ENCODE measurements around the gene WDPCP. TPM values are rescaled to one million over a fixed set of nuclear protein-coding genes. Genes with fewer than 3 reads are reported as not detected.
A peak's percentile ranks its signal among the peaks of the same experiment; 100 is the strongest.

Gene WDPCP
- total and polyA plus RNA-seq, 12 donors = 2.7 to 14.6 (median 9.3) TPM

DNA sequence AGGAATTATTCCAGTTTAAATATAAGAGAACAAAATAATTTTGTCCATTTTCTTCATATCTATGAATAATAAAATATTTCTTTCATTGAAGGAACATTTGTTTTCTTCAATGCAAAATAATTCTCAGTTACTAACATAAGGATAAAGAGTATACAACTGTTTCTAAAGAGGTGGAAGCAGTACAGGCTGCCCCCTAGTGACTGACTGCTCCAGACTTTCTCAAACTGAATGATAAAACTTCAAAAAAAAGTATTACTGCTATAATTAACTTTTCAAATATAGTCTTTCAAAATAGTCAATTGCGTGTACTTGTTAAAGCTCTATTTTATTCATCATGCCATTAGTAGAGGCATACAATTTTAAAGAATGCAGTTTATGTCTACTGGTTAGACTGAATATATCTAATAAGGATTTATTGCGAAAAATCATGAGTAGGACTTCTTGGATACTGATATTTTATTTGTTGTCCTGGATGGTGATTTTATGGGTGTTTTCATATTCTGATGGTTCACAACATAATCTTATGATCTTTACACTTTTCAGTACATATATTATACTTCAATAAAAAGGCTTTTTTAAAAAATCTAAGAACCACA, 100.1 kb downstream of the WDPCP start:
- no peak for TF ChIP-seq POLR2A (IDR thresholded peaks at IDR 0.05)
- TF ChIP-seq, protein P1, sequence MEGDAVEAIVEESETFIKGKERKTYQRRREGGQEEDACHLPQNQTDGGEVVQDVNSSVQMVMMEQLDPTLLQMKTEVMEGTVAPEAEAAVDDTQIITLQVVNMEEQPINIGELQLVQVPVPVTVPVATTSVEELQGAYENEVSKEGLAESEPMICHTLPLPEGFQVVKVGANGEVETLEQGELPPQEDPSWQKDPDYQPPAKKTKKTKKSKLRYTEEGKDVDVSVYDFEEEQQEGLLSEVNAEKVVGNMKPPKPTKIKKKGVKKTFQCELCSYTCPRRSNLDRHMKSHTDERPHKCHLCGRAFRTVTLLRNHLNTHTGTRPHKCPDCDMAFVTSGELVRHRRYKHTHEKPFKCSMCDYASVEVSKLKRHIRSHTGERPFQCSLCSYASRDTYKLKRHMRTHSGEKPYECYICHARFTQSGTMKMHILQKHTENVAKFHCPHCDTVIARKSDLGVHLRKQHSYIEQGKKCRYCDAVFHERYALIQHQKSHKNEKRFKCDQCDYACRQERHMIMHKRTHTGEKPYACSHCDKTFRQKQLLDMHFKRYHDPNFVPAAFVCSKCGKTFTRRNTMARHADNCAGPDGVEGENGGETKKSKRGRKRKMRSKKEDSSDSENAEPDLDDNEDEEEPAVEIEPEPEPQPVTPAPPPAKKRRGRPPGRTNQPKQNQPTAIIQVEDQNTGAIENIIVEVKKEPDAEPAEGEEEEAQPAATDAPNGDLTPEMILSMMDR (IDR thresholded peaks at IDR 0.05) = peak; percentile 32 to 77 (median 51)
- DNase-seq = peak; percentile 15 to 66 (median 24)

DNA sequence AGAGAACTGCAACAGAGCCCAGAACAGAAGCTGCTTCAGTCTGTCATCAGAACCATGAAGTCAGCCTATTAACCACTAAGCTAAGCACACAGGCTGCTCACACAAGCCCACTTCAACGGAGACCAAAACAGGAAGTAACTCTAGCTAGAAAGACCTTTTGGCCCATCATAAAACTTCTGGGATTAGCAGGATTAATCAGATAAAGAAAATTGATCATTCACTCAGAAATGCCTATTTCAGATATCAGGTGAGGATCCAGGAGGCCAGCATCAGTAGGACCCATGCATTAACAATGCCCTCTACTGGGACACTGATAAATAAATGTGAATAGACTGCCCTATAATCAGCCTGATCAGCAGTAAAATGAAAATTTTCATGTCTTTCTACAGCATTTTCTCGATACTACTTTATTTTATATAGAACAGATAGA, 101.4 kb downstream of the WDPCP start:
- H3K9me3 ChIP-seq (replicated peaks in 1 of 3) = no peaks in the 10 kb centered on the region
- intact Hi-C loops (cut with DNase I) = no loop called here
- WGBS, 4 donors = 73 to 93% (median 83%) methylated on average over 2 of the region's 2 CpGs
- no peaks in the 10 kb centered on the region for H3K27me3 ChIP-seq
- no peak overlapping the region for H3K4me3 ChIP-seq
- no peak for TF ChIP-seq POLR2A (IDR thresholded peaks at IDR 0.05)
- TF ChIP-seq, protein P1 (IDR thresholded peaks at IDR 0.05) = peak in 1 of 6 experiments; percentile 11
- no peaks in the 10 kb centered on the region for H3K36me3 ChIP-seq (replicated peaks in 1 of 2)
- no peak overlapping the region for H3K27ac ChIP-seq
- no peak for DNase-seq
- H3K4me1 ChIP-seq (replicated peaks in 1 of 2) = no peaks in the 10 kb centered on the region

More for the DNA sequence above, 100.1 kb downstream of the WDPCP start:
- Histone ChIP-seq H3K36me3 (replicated peaks in 1 of 2) (no peaks in the 10 kb centered on the region), H3K9me3 (replicated peaks in 1 of 3) (no peaks in the 10 kb centered on the region), H3K4me1 (replicated peaks in 1 of 2) (no peaks in the 10 kb centered on the region), H3K4me3 (no peak overlapping the region), H3K27me3 (no peaks in the 10 kb centered on the region), H3K27ac (no peak overlapping the region)
- 58 to 66% (median 60%) methylated on average over 2 of the region's 2 CpGs for whole genome bisulfite sequencing, 4 donors
- intact Hi-C loops (cut with DNase I) = no loop called here

DNA sequence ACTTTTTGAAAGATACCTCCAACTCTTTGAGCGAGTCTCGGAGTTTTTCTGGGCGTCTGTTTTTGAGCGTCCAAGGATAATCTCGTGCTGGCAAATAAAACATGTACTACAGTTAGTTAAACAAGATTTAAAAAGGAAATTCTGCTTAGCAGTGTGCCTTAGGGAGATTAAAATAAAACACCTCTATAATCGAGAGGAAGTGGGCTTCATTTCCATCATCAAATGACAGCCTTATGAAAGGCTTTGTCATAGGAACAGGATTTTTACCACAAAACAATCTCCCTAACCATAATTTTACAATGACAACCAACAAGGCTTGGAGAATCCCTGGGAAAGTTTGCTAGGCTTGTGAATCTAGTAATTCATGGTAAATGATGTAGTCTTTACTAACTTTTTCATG, 103.4 kb downstream of the WDPCP start:
- Histone ChIP-seq H3K27ac (no peak overlapping the region), H3K4me1 (replicated peaks in 1 of 2) (no peaks in the 10 kb centered on the region), H3K9me3 (replicated peaks in 1 of 3) (no peaks in the 10 kb centered on the region), H3K4me3 (no peak overlapping the region), H3K36me3 (replicated peaks in 1 of 2) (no peaks in the 10 kb centered on the region), H3K27me3 (no peaks in the 10 kb centered on the region)
- 85 to 94% (median 92%) methylated on average over 6 of the region's 6 CpGs for WGBS, 4 donors
- TF ChIP-seq, protein P1 (IDR thresholded peaks at IDR 0.05) = no peak
- TF ChIP-seq POLR2A (IDR thresholded peaks at IDR 0.05) = no peak
- no peak for DNase-seq
- intact Hi-C loops (cut with DNase I) = no loop called here

DNA sequence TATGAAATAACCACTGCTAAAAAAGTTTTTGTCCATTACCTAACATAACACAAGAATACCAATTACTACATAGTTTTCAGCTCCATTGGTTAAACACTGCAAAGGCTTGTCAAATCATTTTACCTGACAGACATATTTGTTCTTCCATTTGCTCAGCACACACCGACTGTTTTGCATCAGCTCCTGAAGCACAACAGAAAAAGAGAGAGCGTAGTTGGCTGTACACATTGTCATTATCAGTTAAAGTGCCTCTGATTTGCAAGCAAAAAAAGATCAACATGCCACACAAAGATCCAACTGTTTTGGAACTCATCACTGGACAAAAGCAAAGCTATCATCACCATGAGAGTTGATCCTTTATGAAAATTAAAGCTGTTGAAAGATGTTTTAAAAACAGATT, 103.8 kb downstream of the WDPCP start:
- WGBS, 4 donors = 78 to 96% (median 91%) methylated on average over 2 of the region's 2 CpGs
- H3K36me3 ChIP-seq (replicated peaks in 1 of 2) = no peaks in the 10 kb centered on the region
- no peaks in the 10 kb centered on the region for H3K4me1 ChIP-seq (replicated peaks in 1 of 2)
- H3K9me3 ChIP-seq (replicated peaks in 1 of 3) = no peaks in the 10 kb centered on the region
- H3K4me3 ChIP-seq = no peak overlapping the region
- no peak for TF ChIP-seq POLR2A (IDR thresholded peaks at IDR 0.05)
- TF ChIP-seq, protein P1 (IDR thresholded peaks at IDR 0.05) = no peak
- H3K27ac ChIP-seq = no peak overlapping the region
- intact Hi-C loops (cut with DNase I) = no loop called here
- no peak for DNase-seq
- no peaks in the 10 kb centered on the region for H3K27me3 ChIP-seq
